ENCODE data around the gene IARS1. TPM values are rescaled to one million over a fixed set of nuclear protein-coding genes. Genes with fewer than 3 reads are reported as not detected.

The IARS1 gene
- polyA plus RNA-seq, 1 donor from 2014 or later, result 64.4 TPM

DNA sequence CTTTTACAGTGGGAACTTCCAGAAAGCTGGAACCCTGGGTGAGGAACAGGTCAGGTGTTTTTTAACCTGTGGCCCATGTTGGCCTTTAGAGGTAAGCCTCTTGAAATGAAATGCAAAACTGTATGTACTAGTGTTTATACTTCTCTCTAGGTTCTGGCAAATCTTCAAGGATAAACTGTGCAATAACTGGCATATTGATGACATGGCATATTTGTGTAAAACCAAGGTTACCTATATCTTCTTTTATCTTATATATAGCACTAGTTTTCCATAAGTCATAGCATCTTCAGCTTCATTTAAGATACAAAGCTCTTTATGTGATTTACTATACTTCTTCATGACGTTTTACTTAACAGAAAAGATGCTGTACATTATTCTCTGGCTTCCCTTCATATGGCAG is 7.4 kb upstream of the IARS1 start:
- Histone ChIP-seq H3K4me2 (ENCODE audit: low read length) (no peak overlapping the region), H2AFZ (ENCODE audit: low read depth, low read length) (no peak overlapping the region), H3K27me3 (ENCODE audit: insufficient read depth, low read depth, low read length) (no peaks in the 10 kb centered on the region), H4K20me1 (ENCODE audit: insufficient read depth) (no peaks in the 10 kb centered on the region), H3K9me3 (ENCODE audit: low read length) (no peaks in the 10 kb centered on the region), H3K9ac (ENCODE audit: low read length) (no peak overlapping the region), H3K4me3 (ENCODE audit: low read length) (no peak overlapping the region), H3K36me3 (ENCODE audit: insufficient read depth, low read length) (no peaks in the 10 kb centered on the region), H3F3A (ENCODE audit: insufficient read depth, low read length, poor library complexity, severe bottlenecking) (no peaks in the 10 kb centered on the region), H3K79me2 (replicated peaks; ENCODE audit: insufficient read depth, low read length) (no peaks in the 10 kb centered on the region), H3K9me2 (ENCODE audit: insufficient read depth, low read length) (no peaks in the 10 kb centered on the region), H3K27ac (ENCODE audit: low read length) (no peak overlapping the region)
- no peak for TF ChIP-seq POLR2AphosphoS5 (IDR thresholded peaks at IDR 0.05)
- no peak for TF ChIP-seq EP300 (conservative IDR thresholded peaks at IDR 0.05; ENCODE audit: poor library complexity, severe bottlenecking)
- TF ChIP-seq EZH2 (IDR thresholded peaks at IDR 0.05; ENCODE audit: borderline replicate concordance, insufficient read depth, low read length, poor library complexity, severe bottlenecking), result no peak
- TF ChIP-seq, protein P1, sequence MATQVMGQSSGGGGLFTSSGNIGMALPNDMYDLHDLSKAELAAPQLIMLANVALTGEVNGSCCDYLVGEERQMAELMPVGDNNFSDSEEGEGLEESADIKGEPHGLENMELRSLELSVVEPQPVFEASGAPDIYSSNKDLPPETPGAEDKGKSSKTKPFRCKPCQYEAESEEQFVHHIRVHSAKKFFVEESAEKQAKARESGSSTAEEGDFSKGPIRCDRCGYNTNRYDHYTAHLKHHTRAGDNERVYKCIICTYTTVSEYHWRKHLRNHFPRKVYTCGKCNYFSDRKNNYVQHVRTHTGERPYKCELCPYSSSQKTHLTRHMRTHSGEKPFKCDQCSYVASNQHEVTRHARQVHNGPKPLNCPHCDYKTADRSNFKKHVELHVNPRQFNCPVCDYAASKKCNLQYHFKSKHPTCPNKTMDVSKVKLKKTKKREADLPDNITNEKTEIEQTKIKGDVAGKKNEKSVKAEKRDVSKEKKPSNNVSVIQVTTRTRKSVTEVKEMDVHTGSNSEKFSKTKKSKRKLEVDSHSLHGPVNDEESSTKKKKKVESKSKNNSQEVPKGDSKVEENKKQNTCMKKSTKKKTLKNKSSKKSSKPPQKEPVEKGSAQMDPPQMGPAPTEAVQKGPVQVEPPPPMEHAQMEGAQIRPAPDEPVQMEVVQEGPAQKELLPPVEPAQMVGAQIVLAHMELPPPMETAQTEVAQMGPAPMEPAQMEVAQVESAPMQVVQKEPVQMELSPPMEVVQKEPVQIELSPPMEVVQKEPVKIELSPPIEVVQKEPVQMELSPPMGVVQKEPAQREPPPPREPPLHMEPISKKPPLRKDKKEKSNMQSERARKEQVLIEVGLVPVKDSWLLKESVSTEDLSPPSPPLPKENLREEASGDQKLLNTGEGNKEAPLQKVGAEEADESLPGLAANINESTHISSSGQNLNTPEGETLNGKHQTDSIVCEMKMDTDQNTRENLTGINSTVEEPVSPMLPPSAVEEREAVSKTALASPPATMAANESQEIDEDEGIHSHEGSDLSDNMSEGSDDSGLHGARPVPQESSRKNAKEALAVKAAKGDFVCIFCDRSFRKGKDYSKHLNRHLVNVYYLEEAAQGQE (IDR thresholded peaks at IDR 0.05; ENCODE audit: borderline replicate concordance), result no peak
- no peak for TF ChIP-seq TAF1 (IDR thresholded peaks at IDR 0.05; ENCODE audit: low read depth)
- TF ChIP-seq SMC3 (conservative IDR thresholded peaks at IDR 0.05; ENCODE audit: poor library complexity), result no peak
- no peak for TF ChIP-seq RAD21 (conservative IDR thresholded peaks at IDR 0.05)
- no peak for TF ChIP-seq MXI1 (conservative IDR thresholded peaks at IDR 0.05; ENCODE audit: poor library complexity, severe bottlenecking)
- TF ChIP-seq, protein P2, sequence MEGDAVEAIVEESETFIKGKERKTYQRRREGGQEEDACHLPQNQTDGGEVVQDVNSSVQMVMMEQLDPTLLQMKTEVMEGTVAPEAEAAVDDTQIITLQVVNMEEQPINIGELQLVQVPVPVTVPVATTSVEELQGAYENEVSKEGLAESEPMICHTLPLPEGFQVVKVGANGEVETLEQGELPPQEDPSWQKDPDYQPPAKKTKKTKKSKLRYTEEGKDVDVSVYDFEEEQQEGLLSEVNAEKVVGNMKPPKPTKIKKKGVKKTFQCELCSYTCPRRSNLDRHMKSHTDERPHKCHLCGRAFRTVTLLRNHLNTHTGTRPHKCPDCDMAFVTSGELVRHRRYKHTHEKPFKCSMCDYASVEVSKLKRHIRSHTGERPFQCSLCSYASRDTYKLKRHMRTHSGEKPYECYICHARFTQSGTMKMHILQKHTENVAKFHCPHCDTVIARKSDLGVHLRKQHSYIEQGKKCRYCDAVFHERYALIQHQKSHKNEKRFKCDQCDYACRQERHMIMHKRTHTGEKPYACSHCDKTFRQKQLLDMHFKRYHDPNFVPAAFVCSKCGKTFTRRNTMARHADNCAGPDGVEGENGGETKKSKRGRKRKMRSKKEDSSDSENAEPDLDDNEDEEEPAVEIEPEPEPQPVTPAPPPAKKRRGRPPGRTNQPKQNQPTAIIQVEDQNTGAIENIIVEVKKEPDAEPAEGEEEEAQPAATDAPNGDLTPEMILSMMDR (IDR thresholded peaks at IDR 0.05; ENCODE audit: poor library complexity, severe bottlenecking), result no peak

- no peak overlapping the region for H3K9ac ChIP-seq (ENCODE audit: low read length)
- no peak overlapping the region for H2AFZ ChIP-seq (ENCODE audit: low read depth, low read length)
- H3K36me3 ChIP-seq (ENCODE audit: insufficient read depth, low read length), result no peaks in the 10 kb centered on the region
- no peaks in the 10 kb centered on the region for H4K20me1 ChIP-seq (ENCODE audit: insufficient read depth)
- H3F3A ChIP-seq (ENCODE audit: insufficient read depth, low read length, poor library complexity, severe bottlenecking), result no peaks in the 10 kb centered on the region
- no peak overlapping the region for H3K27ac ChIP-seq (ENCODE audit: low read length)
- no peak overlapping the region for H3K4me2 ChIP-seq (ENCODE audit: low read length)
- H3K9me3 ChIP-seq (ENCODE audit: low read length), result no peaks in the 10 kb centered on the region
- H3K4me3 ChIP-seq (ENCODE audit: low read length), result no peak overlapping the region
- no peaks in the 10 kb centered on the region for H3K27me3 ChIP-seq (ENCODE audit: insufficient read depth, low read depth, low read length)
- no peaks in the 10 kb centered on the region for H3K79me2 ChIP-seq (replicated peaks; ENCODE audit: insufficient read depth, low read length)
- H3K9me2 ChIP-seq (ENCODE audit: insufficient read depth, low read length), result no peaks in the 10 kb centered on the region
- TF ChIP-seq, protein P1 (IDR thresholded peaks at IDR 0.05; ENCODE audit: borderline replicate concordance), result no peak
- TF ChIP-seq EP300 (conservative IDR thresholded peaks at IDR 0.05; ENCODE audit: poor library complexity, severe bottlenecking) (no peak), RAD21 (conservative IDR thresholded peaks at IDR 0.05) (no peak), EZH2 (IDR thresholded peaks at IDR 0.05; ENCODE audit: borderline replicate concordance, insufficient read depth, low read length, poor library complexity, severe bottlenecking) (no peak), TAF1 (IDR thresholded peaks at IDR 0.05; ENCODE audit: low read depth) (no peak), MXI1 (conservative IDR thresholded peaks at IDR 0.05; ENCODE audit: poor library complexity, severe bottlenecking) (no peak), SMC3 (conservative IDR thresholded peaks at IDR 0.05; ENCODE audit: poor library complexity) (no peak), POLR2AphosphoS5 (IDR thresholded peaks at IDR 0.05) (no peak)
- TF ChIP-seq, protein P2 (IDR thresholded peaks at IDR 0.05; ENCODE audit: poor library complexity, severe bottlenecking), result no peak
Observed at GRCh38 chr9:92299116-92299515, 5.6 kb upstream of the IARS1 start.
